OCI-LY7 (cell line): ENCODE results near the gene GMPPA. TPM values are rescaled to one million over a fixed set of nuclear protein-coding genes. Genes with fewer than 3 reads are reported as not detected.

Source experiments
- BruUV-seq: library from RNA; stranded (reverse); fragments of 400-500 nt; replicated peaks from 2 replicates; lab custom pipeline; 2021; lab: Mats Ljungman, UMichigan
- CTCF ChIA-PET: fragments of 300-600 bp; sonication (Branson Sonifier 250); formaldehyde crosslinking; loops from one replicate; lab custom pipeline; 2022; ENCODE audit warnings: antibody characterized with exemption; ENCODE audit not compliant: unreplicated experiment; lab: Charles Lee
- POLR2A ChIA-PET: fragments of 300-600 bp; sonication (Branson Sonifier 250); formaldehyde crosslinking; loops from one replicate; lab custom pipeline; 2022; ENCODE audit warnings: antibody characterized with exemption; lab: Charles Lee
- DNase-seq: peaks from one replicate; pipeline ENCODE4 v3.0.0-alpha.2; 2015; ENCODE audit warnings: low spot score
- H2AFZ ChIP-seq: fragments of 200-600 bp; sonication (generic), shearing (Covaris generic); 2 replicates; pipeline ENCODE4 v1.6.1; 2014; ENCODE audit warnings: mild to moderate bottlenecking, antibody characterized with exemption, low read length, moderate library complexity
- H3K27ac ChIP-seq: fragments of 200-600 bp; sonication (generic); 2 replicates; pipeline ENCODE4 v1.5.1; 2014; ENCODE audit warnings: mixed run types, low read depth, mild to moderate bottlenecking, moderate library complexity, low read length, inconsistent platforms; ENCODE audit not compliant: poor library complexity, severe bottlenecking
- H3K36me3 ChIP-seq: fragments of 200-600 bp; sonication (generic); 2 replicates; pipeline ENCODE4 v1.6.1; 2014; ENCODE audit warnings: mild to moderate bottlenecking, antibody characterized with exemption, low read length, moderate library complexity, mixed read lengths; ENCODE audit not compliant: insufficient read depth
- H3K4me1 ChIP-seq: fragments of 200-600 bp; sonication (generic); 2 replicates; pipeline ENCODE4 v1.5.1; 2014; ENCODE audit warnings: mild to moderate bottlenecking, low read length; ENCODE audit not compliant: insufficient read depth, poor library complexity, severe bottlenecking
- H3K4me2 ChIP-seq: fragments of 200-600 bp; sonication (generic); 2 replicates; pipeline ENCODE4 v1.6.1; 2014; ENCODE audit warnings: mild to moderate bottlenecking, low read length
- H3K4me3 ChIP-seq: fragments of 200-600 bp; sonication (generic); 2 replicates; pipeline ENCODE4 v1.5.1; 2014; ENCODE audit warnings: mild to moderate bottlenecking, low read depth, low read length; ENCODE audit not compliant: poor library complexity, severe bottlenecking
- H3K79me2 ChIP-seq: fragments of 200-600 bp; sonication (generic); 2 replicates; pipeline ENCODE4 v1.6.1; 2016; ENCODE audit warnings: low read depth, mild to moderate bottlenecking, low read length, moderate library complexity, mixed read lengths; ENCODE audit not compliant: insufficient read depth
- H3K9me2 ChIP-seq: fragments of 200-600 bp; sonication (generic); 2 replicates; pipeline ENCODE4 v1.6.1; 2016; ENCODE audit warnings: mild to moderate bottlenecking, low read length, mixed read lengths; ENCODE audit not compliant: insufficient read depth
- H3K9me3 ChIP-seq: fragments of 200-600 bp; sonication (generic); 2 replicates; pipeline ENCODE4 v1.6.1; 2014; ENCODE audit warnings: mild to moderate bottlenecking, mixed run types, low read length, mixed read lengths
- H4K20me1 ChIP-seq: fragments of 200-600 bp; sonication (generic); 2 replicates; pipeline ENCODE4 v1.6.1; 2014; ENCODE audit warnings: mild to moderate bottlenecking, antibody characterized with exemption, low read length, moderate library complexity, mixed read lengths; ENCODE audit not compliant: insufficient read depth
- EZH2phosphoT487 ChIP-seq: fragments of 200-600 bp; sonication (generic); IDR thresholded peaks from 2 replicates; pipeline ENCODE4 v1.6.1; 2018; ENCODE audit warnings: low read depth, borderline replicate concordance, mild to moderate bottlenecking, mixed run types, antibody characterized with exemption, low read length, moderate library complexity, mixed read lengths
- intact Hi-C: fragments of 100-400 bp; cut with micrococcal nuclease; formaldehyde crosslinking; loops from one replicate; pipeline ENCODE4 v1.10.0; 2022; ENCODE audit not compliant: unreplicated experiment
- total RNA-seq, 2 experiments: library from RNA; depleted of rRNA in 1 of 2; stranded (reverse); fragments of >200 nt in 1 of 2; shearing (Covaris generic) in 1 of 2; gene quantifications; 2 replicates each; pipeline ENCODE4 v1.2.3, GENCODE V29; 2014 to 2022
- TF ChIP-seq, protein P1 (sequence below): fragments of 200-600 bp; sonication (generic); conservative IDR thresholded peaks from 2 replicates; pipeline ENCODE4 v1.5.1; 2014; ENCODE audit warnings: mild to moderate bottlenecking, antibody characterized with exemption, low read length, moderate library complexity, mixed read lengths

GMPPA gene
- total RNA-seq, 2 experiments from 2014 or later = 28.4 to 46.4 TPM

DNA sequence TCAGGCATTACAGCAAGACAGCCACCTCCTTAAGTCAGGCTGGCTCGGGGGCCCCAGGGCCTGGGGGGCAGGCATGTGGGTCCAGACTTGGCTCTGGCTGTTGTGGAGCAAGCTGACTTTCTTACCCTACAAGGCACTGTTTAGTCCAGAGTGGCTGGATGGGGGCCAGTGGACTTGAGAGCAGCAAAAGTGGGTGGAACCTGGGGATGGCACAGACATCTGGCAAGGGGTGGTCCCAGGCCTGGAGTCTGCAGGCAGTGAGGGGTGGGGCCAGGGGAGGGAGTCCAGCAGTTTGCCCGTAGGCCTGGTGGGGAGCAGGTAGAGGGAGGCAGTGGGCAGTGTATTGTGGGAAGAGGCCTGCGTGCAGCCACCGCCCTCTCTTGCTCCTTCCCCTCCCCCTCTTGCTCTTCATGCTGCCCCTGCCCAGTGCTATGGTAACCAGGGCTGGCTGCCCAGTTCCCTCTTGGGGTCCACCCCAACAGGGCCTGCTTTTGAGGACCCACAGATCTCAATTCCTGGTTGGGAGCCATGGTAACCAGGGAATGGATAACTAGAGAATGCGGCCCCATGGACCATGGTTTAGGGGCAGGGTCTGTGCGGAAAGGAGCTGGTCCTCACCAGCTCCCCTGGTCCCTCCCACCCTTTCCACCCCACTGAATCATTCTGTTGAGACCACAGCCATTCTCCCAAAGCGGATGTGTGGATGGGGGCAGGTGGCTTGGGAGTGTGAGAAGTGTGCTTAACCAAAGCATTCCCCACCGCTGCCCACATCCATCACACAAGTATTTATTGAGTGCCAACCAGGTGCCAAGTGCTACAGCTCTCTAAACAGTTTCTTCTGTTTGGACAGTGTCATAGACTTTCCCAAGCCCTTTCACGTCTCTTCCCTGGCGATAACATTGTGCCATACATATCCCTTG lies 44.8 kb upstream of the GMPPA start:
- Histone ChIP-seq H4K20me1 (no peaks in the 10 kb centered on the region), H3K27ac (no peak overlapping the region), H3K9me2 (no peaks in the 10 kb centered on the region), H3K36me3 (no peaks in the 10 kb centered on the region), H3K9me3 (no peaks in the 10 kb centered on the region), H3K4me3 (no peak overlapping the region), H3K4me2 (no peak overlapping the region), H3K4me1 (peaks cover 5% of the 10 kb centered on the region), H2AFZ (no peak overlapping the region), H3K79me2 (no peaks in the 10 kb centered on the region)
- ChIA-PET POLR2A (interaction anchor here (1.2 kb wide), 1 partner anchor 13 kb away, joined by 6 read pairs; no protein-coding TSS in a partner anchor), CTCF (interaction anchor here (1.1 kb wide), 1 partner anchor 10 kb away, joined by 3 read pairs; no protein-coding TSS in a partner anchor)
- intact Hi-C loops = no loop called here
- DNase-seq = no peak
- TF ChIP-seq, protein P1, sequence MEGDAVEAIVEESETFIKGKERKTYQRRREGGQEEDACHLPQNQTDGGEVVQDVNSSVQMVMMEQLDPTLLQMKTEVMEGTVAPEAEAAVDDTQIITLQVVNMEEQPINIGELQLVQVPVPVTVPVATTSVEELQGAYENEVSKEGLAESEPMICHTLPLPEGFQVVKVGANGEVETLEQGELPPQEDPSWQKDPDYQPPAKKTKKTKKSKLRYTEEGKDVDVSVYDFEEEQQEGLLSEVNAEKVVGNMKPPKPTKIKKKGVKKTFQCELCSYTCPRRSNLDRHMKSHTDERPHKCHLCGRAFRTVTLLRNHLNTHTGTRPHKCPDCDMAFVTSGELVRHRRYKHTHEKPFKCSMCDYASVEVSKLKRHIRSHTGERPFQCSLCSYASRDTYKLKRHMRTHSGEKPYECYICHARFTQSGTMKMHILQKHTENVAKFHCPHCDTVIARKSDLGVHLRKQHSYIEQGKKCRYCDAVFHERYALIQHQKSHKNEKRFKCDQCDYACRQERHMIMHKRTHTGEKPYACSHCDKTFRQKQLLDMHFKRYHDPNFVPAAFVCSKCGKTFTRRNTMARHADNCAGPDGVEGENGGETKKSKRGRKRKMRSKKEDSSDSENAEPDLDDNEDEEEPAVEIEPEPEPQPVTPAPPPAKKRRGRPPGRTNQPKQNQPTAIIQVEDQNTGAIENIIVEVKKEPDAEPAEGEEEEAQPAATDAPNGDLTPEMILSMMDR = no peak
- TF ChIP-seq EZH2phosphoT487 = no peak
- BruUV-seq = no TSS peak

DNA sequence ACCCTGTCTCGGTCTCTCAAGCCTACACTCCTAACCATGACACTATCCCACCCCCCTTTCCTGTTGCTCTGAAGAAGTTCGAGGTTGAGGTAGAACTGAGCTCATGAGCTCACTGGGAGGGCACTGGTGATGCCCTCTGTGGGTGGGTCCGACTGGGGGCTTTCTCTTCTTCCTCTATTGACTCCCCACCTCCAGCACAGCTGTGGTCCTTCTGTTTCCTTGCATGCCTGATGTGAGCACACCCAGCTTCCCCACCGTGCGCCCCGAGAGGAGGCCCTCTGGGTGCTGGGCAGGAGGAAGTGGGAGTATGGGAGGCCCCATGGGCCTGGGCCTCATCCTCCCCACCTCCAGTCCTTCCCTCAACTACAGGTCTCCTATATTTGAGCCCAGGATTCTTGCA lies 43.1 kb upstream of the GMPPA start:
- BruUV-seq = no TSS peak
- H3K4me3 ChIP-seq = no peak overlapping the region
- POLR2A ChIA-PET = interaction anchor here (0.6 to 1.2 kb wide), 3 partner anchors 9 to 18 kb away, joined by 3 to 4 read pairs (median 4); no protein-coding TSS in a partner anchor
- H3K36me3 ChIP-seq = no peaks in the 10 kb centered on the region
- CTCF ChIA-PET = interaction anchor here (0.6 to 1.1 kb wide), 4 partner anchors 14 to 56 kb away, joined by 3 to 6 read pairs (median 4); no protein-coding TSS in a partner anchor
- intact Hi-C loops = no loop called here
- H3K4me2 ChIP-seq = no peak overlapping the region
- no peak for TF ChIP-seq EZH2phosphoT487
- TF ChIP-seq, protein P1 = no peak
- peak; percentile 11 for DNase-seq
- no peaks in the 10 kb centered on the region for H4K20me1 ChIP-seq
- H3K4me1 ChIP-seq = peaks cover 5% of the 10 kb centered on the region
- no peak overlapping the region for H2AFZ ChIP-seq
- no peak overlapping the region for H3K27ac ChIP-seq
- no peaks in the 10 kb centered on the region for H3K9me2 ChIP-seq
- H3K9me3 ChIP-seq = no peaks in the 10 kb centered on the region
- H3K79me2 ChIP-seq = no peaks in the 10 kb centered on the region
